Psoas muscle (tissue), 8 donors: ENCODE results near the gene ENTREP1. TPM values are rescaled to one million over a fixed set of nuclear protein-coding genes. Genes with fewer than 3 reads are reported as not detected.

Experiments
- ATAC-seq, 4 donors: fragments of 200-7000 bp; cut with Tn5 transposase; one replicate each; pipeline ENCODE4 v1.9.1; 2020; ENCODE audit warnings: moderate library complexity in 3 of 4, mild to moderate bottlenecking in 2 of 4
- DNase-seq, 2 donors: peaks; one replicate each; pipeline ENCODE4 v3.0.0-alpha.2; 2020
- H3K27ac ChIP-seq: fragments of 200-600 bp; one replicate; pipeline ENCODE4 v1.8.0; 2022
- H3K27me3 ChIP-seq, 3 donors: fragments of 200-600 bp in 1 of 3; one replicate each; pipeline versions ENCODE4 v1.6.1 to v1.8.0; 2013 to 2022; ENCODE audit warnings: low read length in 2 of 3, mild to moderate bottlenecking in 2 of 3, moderate library complexity in 1 of 3; ENCODE audit not compliant: insufficient read depth in 3 of 3
- H3K36me3 ChIP-seq, 2 donors: fragments of 200-600 bp in 1 of 2; one replicate each; pipeline versions ENCODE4 v1.6.1 to v1.8.0; 2013 to 2022; ENCODE audit warnings: low read depth in 1 of 2, mild to moderate bottlenecking in 1 of 2, moderate library complexity in 1 of 2; ENCODE audit not compliant: insufficient read depth in 1 of 2
- H3K4me1 ChIP-seq: fragments of 200-600 bp; one replicate; pipeline ENCODE4 v1.8.0; 2022
- H3K4me3 ChIP-seq: fragments of 200-600 bp; one replicate; pipeline ENCODE4 v1.8.0; 2022; ENCODE audit warnings: mild to moderate bottlenecking
- H3K9me3 ChIP-seq: fragments of 200-600 bp; one replicate; pipeline ENCODE4 v1.8.0; 2022
- WGBS, 3 donors: extraction: QIAGEN DNeasy Blood & Tissue Kit; methylation state at CpG; one replicate each; pipeline versions ENCODE4 v1.1.6 to v1.1.7; 2013; 5-methylcytosine and 5-hydroxymethylcytosine counted together
- intact Hi-C, 2 donors: fragments of 100-400 bp; cut with DNase I; formaldehyde crosslinking; loops; one replicate each; pipeline versions ENCODE4 v1.11.0 to v1.14.2; 2022
- polyA plus RNA-seq, 3 donors: library from polyadenylated mRNA; stranded (reverse); fragments of 200-250 nt; gene quantifications; one replicate each; pipeline ENCODE4 v1.2.3, GENCODE V29; 2013
- total RNA-seq, 4 donors: library from RNA; stranded (reverse); fragmentation: NEBNext Ultra II Directional in 2 of 4; extraction: Animal tissue kit (Norgen Biotek cat#: 25700) in 2 of 4; gene quantifications; one replicate each; pipeline versions ENCODE4 v1.2.1 to v1.2.4, GENCODE V29; 2021 to 2023
- TF ChIP-seq, protein P1 (sequence below): fragments of 200-600 bp; IDR thresholded peaks from one replicate; pipeline ENCODE4 v1.8.0; 2022; ENCODE audit warnings: antibody characterized with exemption
- donor health status: healthy with polysubstance abuse.
- donor health status: DM: no; HTN: no; CAD: no; lungs with moderate emphysema.
- donor health status: Bipolar disorder and iron deficiency.
- donor health status: healthy.
- donor health status: DM: yes; HTN: yes; CAD: no.
- donor health status: DM: no; HTN: no; CAD: no.
- donor health status: DM: no; HTN: no; CAD: no.
- donor health status: DM: yes; HTN: yes; CAD: no.

Gene ENTREP1
- total and polyA plus RNA-seq, 7 donors, result 5.1 to 35.7 (median 19.6) TPM

DNA sequence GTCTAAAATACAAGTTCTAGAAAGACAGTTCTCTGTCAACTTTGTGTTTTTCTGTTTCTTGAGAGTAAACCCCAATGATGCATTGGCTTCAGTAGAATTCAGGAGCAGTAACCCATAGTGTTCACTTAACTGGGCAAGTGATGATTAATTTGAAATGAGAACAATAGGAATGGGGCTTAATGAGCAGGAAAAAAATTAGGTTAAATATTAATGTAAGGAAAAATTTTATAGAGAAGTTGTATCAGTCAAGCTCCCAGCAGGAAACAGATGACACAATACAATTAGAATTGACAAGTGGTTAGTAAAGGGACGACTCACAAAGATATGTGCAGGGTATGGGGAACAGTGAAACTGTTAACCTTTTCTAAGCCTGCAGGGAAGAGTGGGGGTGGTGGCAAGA lies 38.2 kb downstream of the ENTREP1 start:
- no peaks in the 10 kb centered on the region for H3K27me3 ChIP-seq
- ATAC-seq (peak in 2 of 4 donors; percentile 25 to 31), DNase-seq (no peak)
- TF ChIP-seq, protein P1, sequence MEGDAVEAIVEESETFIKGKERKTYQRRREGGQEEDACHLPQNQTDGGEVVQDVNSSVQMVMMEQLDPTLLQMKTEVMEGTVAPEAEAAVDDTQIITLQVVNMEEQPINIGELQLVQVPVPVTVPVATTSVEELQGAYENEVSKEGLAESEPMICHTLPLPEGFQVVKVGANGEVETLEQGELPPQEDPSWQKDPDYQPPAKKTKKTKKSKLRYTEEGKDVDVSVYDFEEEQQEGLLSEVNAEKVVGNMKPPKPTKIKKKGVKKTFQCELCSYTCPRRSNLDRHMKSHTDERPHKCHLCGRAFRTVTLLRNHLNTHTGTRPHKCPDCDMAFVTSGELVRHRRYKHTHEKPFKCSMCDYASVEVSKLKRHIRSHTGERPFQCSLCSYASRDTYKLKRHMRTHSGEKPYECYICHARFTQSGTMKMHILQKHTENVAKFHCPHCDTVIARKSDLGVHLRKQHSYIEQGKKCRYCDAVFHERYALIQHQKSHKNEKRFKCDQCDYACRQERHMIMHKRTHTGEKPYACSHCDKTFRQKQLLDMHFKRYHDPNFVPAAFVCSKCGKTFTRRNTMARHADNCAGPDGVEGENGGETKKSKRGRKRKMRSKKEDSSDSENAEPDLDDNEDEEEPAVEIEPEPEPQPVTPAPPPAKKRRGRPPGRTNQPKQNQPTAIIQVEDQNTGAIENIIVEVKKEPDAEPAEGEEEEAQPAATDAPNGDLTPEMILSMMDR, result no peak
- 9 to 23% (median 14%) methylated on average over 1 of the region's 1 CpG for WGBS, 3 donors
- H3K27ac ChIP-seq, result peak overlapping the region; percentile 75
- intact Hi-C loops, result loop anchor here in 1 of 2 donors (5.0 kb wide), 1 partner anchor 36 kb away; the partner anchor contains the start of gene ENTREP1
- no peaks in the 10 kb centered on the region for H3K36me3 ChIP-seq
- H3K9me3 ChIP-seq, result no peaks in the 10 kb centered on the region
- no peak overlapping the region for H3K4me3 ChIP-seq
- peaks cover 50% of the 10 kb centered on the region for H3K4me1 ChIP-seq

DNA sequence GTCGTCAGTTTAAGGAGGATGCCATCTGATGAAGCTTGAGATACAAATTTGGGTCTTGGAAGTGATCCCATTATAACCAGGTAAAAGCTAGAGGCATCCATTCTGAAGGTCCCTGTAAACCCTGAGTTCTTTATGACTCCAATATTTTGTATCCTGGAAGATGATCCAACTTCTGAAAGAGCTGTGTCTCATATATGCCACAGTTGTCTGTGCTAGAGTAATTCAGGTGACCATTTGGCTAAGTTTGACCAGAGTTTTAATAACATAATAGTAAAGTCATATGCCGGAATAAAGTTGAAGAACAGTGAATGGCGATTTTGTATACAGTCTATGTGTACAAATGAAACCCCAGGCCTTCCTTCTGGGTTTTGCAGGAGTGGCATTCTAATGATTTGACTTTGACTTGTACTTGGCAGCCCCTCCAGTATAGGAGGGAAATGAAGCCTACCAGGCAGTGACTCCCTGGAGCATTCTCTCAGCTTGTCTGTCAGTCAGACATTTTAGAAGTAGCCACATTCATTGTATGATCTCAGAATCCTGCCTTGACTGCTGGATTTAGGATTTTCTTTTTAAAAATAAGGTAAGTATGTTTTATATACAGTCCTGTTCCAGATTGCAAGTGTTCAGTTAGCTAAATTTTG lies 39.6 kb downstream of the ENTREP1 start:
- Histone ChIP-seq H3K4me1 (peaks cover 40% of the 10 kb centered on the region), H3K27ac (peak overlapping the region; percentile 75), H3K36me3 (no peaks in the 10 kb centered on the region), H3K9me3 (no peaks in the 10 kb centered on the region), H3K4me3 (no peak overlapping the region), H3K27me3 (no peaks in the 10 kb centered on the region)
- intact Hi-C loops, result loop anchor here in 1 of 2 donors (5.0 kb wide), 1 partner anchor 37 kb away; the partner anchor contains the start of gene ENTREP1
- TF ChIP-seq, protein P1, result no peak
- ATAC-seq (peak; percentile 73 to 80 (median 76)), DNase-seq (no peak)
- 34 to 66% (median 42%) methylated on average over 3 of the region's 3 CpGs for WGBS, 3 donors

DNA sequence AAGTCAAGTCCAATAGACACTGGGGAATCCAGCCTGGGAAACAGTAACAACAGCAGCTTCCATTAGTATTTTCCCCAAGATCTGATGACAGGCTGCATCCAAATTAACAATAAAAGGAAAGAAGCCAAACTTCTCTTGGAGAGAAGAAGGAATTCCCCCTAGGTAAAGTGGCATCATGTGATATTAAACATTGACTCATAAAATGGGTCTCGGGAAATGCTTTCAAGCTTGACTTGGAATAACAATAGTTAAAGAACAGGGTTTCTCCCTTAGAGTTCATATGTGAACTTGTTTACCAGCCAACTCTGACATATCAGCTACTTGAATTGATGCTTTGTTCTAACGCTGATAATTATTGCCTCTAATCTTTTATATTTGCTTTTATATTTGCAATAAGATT lies 45.4 kb downstream of the ENTREP1 start:
- Histone ChIP-seq H3K27ac (peak overlapping the region; percentile 49), H3K9me3 (no peaks in the 10 kb centered on the region), H3K4me1 (peaks cover 41% of the 10 kb centered on the region), H3K4me3 (no peak overlapping the region), H3K27me3 (no peaks in the 10 kb centered on the region), H3K36me3 (peaks cover 0 to 13% of the 10 kb centered on the region in 2 donors)
- TF ChIP-seq, protein P1, result no peak
- DNase-seq, result no peak
- intact Hi-C loops, result no loop called here
- WGBS, 3 donors, result 19 to 26% (median 26%) methylated on average over 2 of the region's 2 CpGs
- ATAC-seq, result no peak

DNA sequence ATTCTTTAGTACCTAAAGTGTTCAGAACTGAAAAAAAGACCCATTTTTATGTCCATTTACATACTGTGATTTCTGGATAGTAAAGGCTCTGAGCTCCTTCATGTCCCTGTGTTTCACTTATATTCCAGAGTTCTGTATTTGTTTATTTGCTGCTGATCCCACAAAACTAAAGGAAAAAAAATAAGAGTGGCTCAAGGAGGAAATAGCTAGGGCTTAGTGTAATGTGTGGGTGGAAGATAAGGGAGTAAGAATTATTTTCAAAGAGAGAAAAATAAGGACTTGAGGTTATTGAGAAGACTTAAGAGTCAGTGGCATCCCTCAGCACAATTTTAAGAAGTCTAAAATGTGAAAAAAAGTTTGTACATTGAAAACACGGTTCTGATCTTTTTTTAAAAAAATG lies 46.0 kb downstream of the ENTREP1 start:
- WGBS, 3 donors, result 44 to 51% (median 47%) methylated on average over 1 of the region's 1 CpG
- ATAC-seq, result no peak
- Histone ChIP-seq H3K4me1 (peaks cover 41% of the 10 kb centered on the region), H3K9me3 (no peaks in the 10 kb centered on the region), H3K27me3 (no peaks in the 10 kb centered on the region), H3K27ac (peak overlapping the region; percentile 49), H3K4me3 (no peak overlapping the region), H3K36me3 (peaks cover 0 to 17% of the 10 kb centered on the region in 2 donors)
- intact Hi-C loops, result no loop called here
- DNase-seq, result no peak
- TF ChIP-seq, protein P1, result no peak
